Liver (tissue), 9 donors: Measurements from ENCODE around the gene HHIPL1. TPM values are rescaled to one million over a fixed set of nuclear protein-coding genes. Genes with fewer than 3 reads are reported as not detected.

Experiments
- DNase-seq: peaks from one replicate; pipeline ENCODE4 v3.0.0-alpha.2; 2017; ENCODE audit warnings: low spot score
- H3K27ac ChIP-seq, 2 donors: one replicate each; pipeline ENCODE4 v1.7.0; 2013; ENCODE audit warnings: inconsistent platforms in 2 of 2, low read length in 2 of 2, control low read depth in 1 of 2, low read depth in 1 of 2, mild to moderate bottlenecking in 1 of 2
- H3K27me3 ChIP-seq, 4 donors: one replicate each; pipeline versions ENCODE4 v1.6.1 to v1.7.0; 2013; ENCODE audit warnings: low read length in 3 of 4, inconsistent platforms in 1 of 4, mild to moderate bottlenecking in 1 of 4, moderate library complexity in 1 of 4; ENCODE audit not compliant: control insufficient read depth in 4 of 4, insufficient read depth in 4 of 4
- H3K36me3 ChIP-seq, 4 donors: one replicate each; pipeline versions ENCODE4 v1.6.1 to v1.7.0; 2013; ENCODE audit warnings: low read length in 3 of 4, mild to moderate bottlenecking in 3 of 4, low read depth in 1 of 4, moderate library complexity in 1 of 4; ENCODE audit not compliant: control insufficient read depth in 4 of 4, insufficient read depth in 3 of 4
- H3K4me1 ChIP-seq, 4 donors: one replicate each; pipeline versions ENCODE4 v1.6.1 to v1.7.0; 2013; ENCODE audit warnings: low read length in 3 of 4, mild to moderate bottlenecking in 3 of 4, moderate library complexity in 1 of 4; ENCODE audit not compliant: control insufficient read depth in 4 of 4, insufficient read depth in 4 of 4
- H3K4me3 ChIP-seq, 3 donors: one replicate each; pipeline versions ENCODE4 v1.6.1 to v1.7.0; 2013; ENCODE audit warnings: low read length in 3 of 3, control low read depth in 1 of 3, low read depth in 1 of 3, mild to moderate bottlenecking in 1 of 3
- H3K9ac ChIP-seq, 2 donors: one replicate each; pipeline ENCODE4 v1.7.0; 2013; ENCODE audit warnings: low read length in 2 of 2, mild to moderate bottlenecking in 2 of 2, moderate library complexity in 2 of 2, control low read depth in 1 of 2, low read depth in 1 of 2
- H3K9me3 ChIP-seq, 4 donors: one replicate each; pipeline versions ENCODE4 v1.6.1 to v1.7.0; 2013; ENCODE audit warnings: low read length in 3 of 4; ENCODE audit not compliant: control insufficient read depth in 4 of 4
- EGR1 ChIP-seq, 2 donors: IDR thresholded peaks; 2 replicates each; pipeline ENCODE4 v1.6.1; 2016 to 2018; ENCODE audit warnings: antibody characterized with exemption in 2 of 2, low read depth in 2 of 2
- FOXA1 ChIP-seq: IDR thresholded peaks from 2 replicates; pipeline ENCODE4 v1.6.1; 2016; ENCODE audit warnings: antibody characterized with exemption
- FOXA2 ChIP-seq: IDR thresholded peaks from 2 replicates; pipeline ENCODE4 v1.6.1; 2016; ENCODE audit warnings: antibody characterized with exemption
- GABPA ChIP-seq, 2 donors: IDR thresholded peaks in 1 of 2; conservative IDR thresholded peaks in 1 of 2; 2 replicates each; pipeline ENCODE4 v1.6.1; 2016; ENCODE audit warnings: antibody characterized with exemption in 2 of 2, mild to moderate bottlenecking in 1 of 2, moderate library complexity in 1 of 2
- HNF4A ChIP-seq, 2 donors: conservative IDR thresholded peaks; 2 replicates each; pipeline ENCODE4 v1.6.1; 2016; ENCODE audit warnings: antibody characterized with exemption in 2 of 2, mild to moderate bottlenecking in 2 of 2
- JUND ChIP-seq, 2 donors: IDR thresholded peaks; 2 replicates each; pipeline ENCODE4 v1.6.1; 2016; ENCODE audit warnings: antibody characterized with exemption in 2 of 2
- NR2F2 ChIP-seq: IDR thresholded peaks from 2 replicates; pipeline ENCODE4 v1.6.1; 2016; ENCODE audit warnings: antibody characterized with exemption
- RAD21 ChIP-seq, 2 donors: IDR thresholded peaks; 2 replicates each; pipeline ENCODE4 v1.6.1; 2016; ENCODE audit warnings: antibody characterized with exemption in 2 of 2, mild to moderate bottlenecking in 2 of 2
- RXRA ChIP-seq, 2 donors: IDR thresholded peaks; 2 replicates each; pipeline ENCODE4 v1.6.1; 2017 to 2018; ENCODE audit warnings: antibody characterized with exemption in 2 of 2, mild to moderate bottlenecking in 1 of 2
- SP1 ChIP-seq: IDR thresholded peaks from 2 replicates; pipeline ENCODE4 v1.6.1; 2018; ENCODE audit warnings: antibody characterized with exemption, mild to moderate bottlenecking
- TAF1 ChIP-seq: conservative IDR thresholded peaks from 2 replicates; pipeline ENCODE4 v1.6.1; 2016; ENCODE audit warnings: antibody characterized with exemption, mild to moderate bottlenecking
- WGBS: extraction: QIAGEN DNeasy Blood & Tissue Kit; methylation state at CpG from one replicate; pipeline ENCODE4 v1.1.7; 2013; 5-methylcytosine and 5-hydroxymethylcytosine counted together
- polyA plus RNA-seq, 2 donors: library from polyadenylated mRNA; stranded (reverse) in 1 of 2; unstranded in 1 of 2; fragments of 200-250 nt in 1 of 2; fragments of >200 nt in 1 of 2; fragmentation: Nextera tagmentation in 1 of 2; extraction: Ambion mirVana in 1 of 2; gene quantifications; one replicate each; pipeline versions ENCODE4 v1.2.1 to v1.2.3, GENCODE V29; 2013 to 2015
- total RNA-seq, 2 donors: library from RNA; depleted of rRNA; stranded (reverse); fragments of >200 nt; gene quantifications; one replicate each; pipeline ENCODE4 v1.2.3, GENCODE V29; 2014
- TF ChIP-seq, protein P1 (sequence below): IDR thresholded peaks from 2 replicates; pipeline ENCODE4 v1.6.1; 2016; ENCODE audit warnings: antibody characterized with exemption
- TF ChIP-seq, protein P2 (sequence below): IDR thresholded peaks from 2 replicates; pipeline ENCODE4 v1.6.1; 2016; ENCODE audit warnings: antibody characterized with exemption
- TF ChIP-seq, protein P3 (sequence below): IDR thresholded peaks from 2 replicates; pipeline ENCODE4 v1.6.1; 2016; ENCODE audit warnings: antibody characterized with exemption, mild to moderate bottlenecking
- TF ChIP-seq, protein P4 (sequence below): IDR thresholded peaks from 2 replicates; pipeline ENCODE4 v1.6.1; 2016; ENCODE audit warnings: antibody characterized with exemption
- donor health status: healthy.
- donor health status: healthy.
- donor health status: healthy.
- donor health status: healthy.
- donor health status: healthy.

HHIPL1 gene
- total and polyA plus RNA-seq, 4 donors, result 0.96 to 1.7 (median 1.0) TPM

DNA sequence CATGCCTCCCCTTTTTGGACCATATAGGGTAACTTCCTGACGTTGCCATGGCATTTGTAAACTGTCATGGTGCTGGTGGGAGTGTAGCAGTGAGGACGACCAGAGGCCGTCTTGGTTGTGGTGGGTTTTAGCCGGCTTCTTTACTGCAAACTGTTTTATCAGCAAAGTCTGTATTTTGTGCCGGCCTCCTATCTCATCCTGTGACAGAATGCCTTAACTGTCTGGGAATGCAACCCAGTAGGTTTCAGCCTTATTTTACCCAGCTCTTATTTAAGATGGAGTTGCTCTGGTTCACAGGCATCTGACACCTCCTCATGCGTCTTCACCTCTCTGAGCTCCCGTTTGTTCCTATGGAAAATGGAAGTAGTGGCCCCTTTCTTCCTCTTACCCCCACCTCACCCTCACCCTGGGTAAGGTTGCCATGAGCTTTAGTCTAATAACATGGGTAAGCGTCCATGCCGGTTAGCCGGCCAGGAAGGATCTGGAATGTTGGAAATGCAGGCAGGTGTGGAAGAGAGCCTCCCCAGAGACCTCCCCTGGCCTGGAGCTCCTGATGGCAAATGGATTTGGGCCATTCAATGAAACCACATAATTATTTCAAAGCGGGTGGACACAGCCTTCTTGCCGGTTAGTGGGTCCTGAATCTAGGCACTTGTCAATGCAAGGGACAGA lies 18.6 kb downstream of the HHIPL1 start:
- H3K27me3 ChIP-seq, result peaks cover 0 to 4% (median 0%) of the 10 kb centered on the region in 4 donors
- H3K4me1 ChIP-seq, result peaks cover 0 to 2% (median 0%) of the 10 kb centered on the region in 4 donors
- no peaks in the 10 kb centered on the region for H3K36me3 ChIP-seq
- 86% methylated on average over 12 of the region's 12 CpGs for WGBS
- H3K4me3 ChIP-seq, result no peak overlapping the region
- H3K27ac ChIP-seq, result no peak overlapping the region
- TF ChIP-seq RAD21 (IDR thresholded peaks at IDR 0.05) (no peak), HNF4A (conservative IDR thresholded peaks at IDR 0.05) (no peak), GABPA (IDR thresholded peaks at IDR 0.05 in 1 of 2, conservative IDR thresholded peaks at IDR 0.05 in 1 of 2) (no peak), FOXA1 (no peak), JUND (IDR thresholded peaks at IDR 0.05) (no peak), EGR1 (IDR thresholded peaks at IDR 0.05; ENCODE audit: low read depth in 2 of 2) (no peak)
- TF ChIP-seq, protein P1, sequence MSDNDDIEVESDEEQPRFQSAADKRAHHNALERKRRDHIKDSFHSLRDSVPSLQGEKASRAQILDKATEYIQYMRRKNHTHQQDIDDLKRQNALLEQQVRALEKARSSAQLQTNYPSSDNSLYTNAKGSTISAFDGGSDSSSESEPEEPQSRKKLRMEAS, result no peak
- TF ChIP-seq, protein P2, sequence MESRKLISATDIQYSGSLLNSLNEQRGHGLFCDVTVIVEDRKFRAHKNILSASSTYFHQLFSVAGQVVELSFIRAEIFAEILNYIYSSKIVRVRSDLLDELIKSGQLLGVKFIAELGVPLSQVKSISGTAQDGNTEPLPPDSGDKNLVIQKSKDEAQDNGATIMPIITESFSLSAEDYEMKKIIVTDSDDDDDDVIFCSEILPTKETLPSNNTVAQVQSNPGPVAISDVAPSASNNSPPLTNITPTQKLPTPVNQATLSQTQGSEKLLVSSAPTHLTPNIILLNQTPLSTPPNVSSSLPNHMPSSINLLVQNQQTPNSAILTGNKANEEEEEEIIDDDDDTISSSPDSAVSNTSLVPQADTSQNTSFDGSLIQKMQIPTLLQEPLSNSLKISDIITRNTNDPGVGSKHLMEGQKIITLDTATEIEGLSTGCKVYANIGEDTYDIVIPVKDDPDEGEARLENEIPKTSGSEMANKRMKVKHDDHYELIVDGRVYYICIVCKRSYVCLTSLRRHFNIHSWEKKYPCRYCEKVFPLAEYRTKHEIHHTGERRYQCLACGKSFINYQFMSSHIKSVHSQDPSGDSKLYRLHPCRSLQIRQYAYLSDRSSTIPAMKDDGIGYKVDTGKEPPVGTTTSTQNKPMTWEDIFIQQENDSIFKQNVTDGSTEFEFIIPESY, result no peak
- TF ChIP-seq, protein P3, sequence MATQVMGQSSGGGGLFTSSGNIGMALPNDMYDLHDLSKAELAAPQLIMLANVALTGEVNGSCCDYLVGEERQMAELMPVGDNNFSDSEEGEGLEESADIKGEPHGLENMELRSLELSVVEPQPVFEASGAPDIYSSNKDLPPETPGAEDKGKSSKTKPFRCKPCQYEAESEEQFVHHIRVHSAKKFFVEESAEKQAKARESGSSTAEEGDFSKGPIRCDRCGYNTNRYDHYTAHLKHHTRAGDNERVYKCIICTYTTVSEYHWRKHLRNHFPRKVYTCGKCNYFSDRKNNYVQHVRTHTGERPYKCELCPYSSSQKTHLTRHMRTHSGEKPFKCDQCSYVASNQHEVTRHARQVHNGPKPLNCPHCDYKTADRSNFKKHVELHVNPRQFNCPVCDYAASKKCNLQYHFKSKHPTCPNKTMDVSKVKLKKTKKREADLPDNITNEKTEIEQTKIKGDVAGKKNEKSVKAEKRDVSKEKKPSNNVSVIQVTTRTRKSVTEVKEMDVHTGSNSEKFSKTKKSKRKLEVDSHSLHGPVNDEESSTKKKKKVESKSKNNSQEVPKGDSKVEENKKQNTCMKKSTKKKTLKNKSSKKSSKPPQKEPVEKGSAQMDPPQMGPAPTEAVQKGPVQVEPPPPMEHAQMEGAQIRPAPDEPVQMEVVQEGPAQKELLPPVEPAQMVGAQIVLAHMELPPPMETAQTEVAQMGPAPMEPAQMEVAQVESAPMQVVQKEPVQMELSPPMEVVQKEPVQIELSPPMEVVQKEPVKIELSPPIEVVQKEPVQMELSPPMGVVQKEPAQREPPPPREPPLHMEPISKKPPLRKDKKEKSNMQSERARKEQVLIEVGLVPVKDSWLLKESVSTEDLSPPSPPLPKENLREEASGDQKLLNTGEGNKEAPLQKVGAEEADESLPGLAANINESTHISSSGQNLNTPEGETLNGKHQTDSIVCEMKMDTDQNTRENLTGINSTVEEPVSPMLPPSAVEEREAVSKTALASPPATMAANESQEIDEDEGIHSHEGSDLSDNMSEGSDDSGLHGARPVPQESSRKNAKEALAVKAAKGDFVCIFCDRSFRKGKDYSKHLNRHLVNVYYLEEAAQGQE, result no peak
- H3K9ac ChIP-seq, result no peak overlapping the region
- no peaks in the 10 kb centered on the region for H3K9me3 ChIP-seq
- no peak for DNase-seq

DNA sequence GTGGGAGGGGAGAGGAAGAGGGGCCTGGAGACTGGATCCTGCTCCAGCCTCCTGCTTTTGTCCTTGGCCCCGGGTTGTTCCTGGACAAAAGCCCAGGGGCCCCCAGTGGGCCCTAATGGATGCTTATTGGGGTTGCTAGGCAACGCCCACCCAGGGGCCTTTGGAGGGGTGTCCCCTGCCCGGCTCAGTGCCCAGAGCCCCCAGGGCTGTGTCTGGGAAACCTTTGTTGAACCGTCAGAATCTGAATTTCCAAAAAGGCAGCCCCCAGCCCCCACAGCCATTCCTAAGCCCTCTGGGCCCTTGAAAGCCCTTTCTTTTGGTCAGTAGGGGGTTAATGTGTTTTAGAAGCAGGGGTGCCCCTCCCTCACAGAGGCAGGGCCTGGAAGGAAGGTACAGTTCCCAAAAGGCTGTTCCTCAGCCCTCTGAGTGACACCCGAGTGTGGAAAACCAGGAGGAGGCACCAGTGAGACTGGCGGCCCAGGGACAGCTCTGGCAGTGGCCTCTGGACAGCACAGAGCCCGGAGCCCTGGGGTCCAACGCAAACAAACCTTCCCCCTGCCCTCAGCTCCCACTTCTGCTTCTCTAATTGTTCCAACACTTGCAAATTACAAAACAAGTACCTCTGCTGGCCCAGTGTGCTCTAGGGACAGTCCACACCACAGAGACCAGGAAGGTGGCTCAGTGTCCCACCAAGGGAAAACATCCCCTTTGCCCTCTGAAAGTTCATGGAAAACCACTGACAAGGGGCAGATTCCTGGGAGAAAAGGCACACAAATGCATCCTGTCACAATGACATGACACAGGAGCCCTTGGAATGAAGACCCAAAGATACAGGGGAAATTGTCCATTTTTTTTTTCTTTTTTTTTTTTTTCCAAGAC lies 19.4 kb downstream of the HHIPL1 start:
- peaks cover 0 to 2% (median 0%) of the 10 kb centered on the region in 4 donors for H3K4me1 ChIP-seq
- no peak for DNase-seq
- TF ChIP-seq, protein P4, sequence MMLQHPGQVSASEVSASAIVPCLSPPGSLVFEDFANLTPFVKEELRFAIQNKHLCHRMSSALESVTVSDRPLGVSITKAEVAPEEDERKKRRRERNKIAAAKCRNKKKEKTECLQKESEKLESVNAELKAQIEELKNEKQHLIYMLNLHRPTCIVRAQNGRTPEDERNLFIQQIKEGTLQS, result no peak
- TF ChIP-seq SP1 (peak; percentile 27), NR2F2 (peak; percentile 86), FOXA1 (no peak), TAF1 (no peak), RXRA (IDR thresholded peaks at IDR 0.05) (peak in 1 of 2 donors; percentile 22), FOXA2 (no peak)
- TF ChIP-seq, protein P2, result no peak
- no peak overlapping the region for H3K27ac ChIP-seq
- H3K27me3 ChIP-seq, result no peaks in the 10 kb centered on the region
- H3K9ac ChIP-seq, result no peak overlapping the region
- H3K36me3 ChIP-seq, result no peaks in the 10 kb centered on the region
- WGBS, result 48% methylated on average over 8 of the region's 8 CpGs
- H3K9me3 ChIP-seq, result no peaks in the 10 kb centered on the region
- H3K4me3 ChIP-seq, result no peak overlapping the region
